HG03442 (cell line): ENCODE data around the gene LPIN2.
"Not testable (repeated sequence)": the region's sequence is repeated elsewhere in the genome, so short reads cannot be mapped to it uniquely, and the experiment has no call there.

Experiments
- ATAC-seq: cut with Tn5 transposase; IDR thresholded peaks from one replicate; pipeline ENCODE4 v1.9.1; 2021; ENCODE audit warnings: mild to moderate bottlenecking, moderate library complexity; ENCODE audit not compliant: unreplicated experiment

Gene LPIN2

DNA sequence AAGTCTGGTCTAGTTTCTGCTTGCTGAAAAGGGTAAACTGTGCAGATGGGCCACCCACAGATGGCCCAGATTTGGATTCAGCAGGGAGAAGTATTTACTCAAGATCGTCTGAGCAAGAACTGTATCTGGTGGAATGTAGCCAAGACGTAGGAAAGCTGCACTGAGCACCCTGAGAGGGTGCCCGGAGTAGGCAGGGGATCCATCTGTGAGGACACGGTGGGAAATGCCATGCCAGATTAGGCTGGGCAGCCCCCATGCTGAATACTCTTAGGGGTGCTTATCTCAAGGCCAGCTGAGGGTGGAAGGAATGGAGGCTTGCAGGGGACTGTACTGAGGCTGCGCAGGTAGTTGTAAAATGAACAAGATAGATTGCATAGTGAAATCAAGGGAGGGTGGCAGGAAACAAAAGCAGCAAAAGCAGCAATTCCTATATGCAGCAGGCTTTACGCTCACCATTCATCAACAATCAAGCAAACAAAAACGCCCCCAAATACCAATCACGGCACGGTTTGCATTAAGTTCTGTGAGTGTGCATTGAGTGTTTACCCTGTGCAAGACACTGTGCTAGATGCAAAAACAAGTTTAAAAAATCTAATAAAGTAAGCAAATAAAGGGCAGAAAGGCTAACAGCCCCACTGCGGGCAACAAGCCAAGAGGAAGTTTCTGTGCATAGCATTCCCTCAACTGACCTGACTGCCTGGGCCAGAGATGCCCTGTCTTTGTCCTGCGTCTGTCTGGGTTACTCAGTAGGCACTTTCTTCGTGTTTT lies 32.2 kb upstream of the LPIN2 start:
- ATAC-seq = no peak

DNA sequence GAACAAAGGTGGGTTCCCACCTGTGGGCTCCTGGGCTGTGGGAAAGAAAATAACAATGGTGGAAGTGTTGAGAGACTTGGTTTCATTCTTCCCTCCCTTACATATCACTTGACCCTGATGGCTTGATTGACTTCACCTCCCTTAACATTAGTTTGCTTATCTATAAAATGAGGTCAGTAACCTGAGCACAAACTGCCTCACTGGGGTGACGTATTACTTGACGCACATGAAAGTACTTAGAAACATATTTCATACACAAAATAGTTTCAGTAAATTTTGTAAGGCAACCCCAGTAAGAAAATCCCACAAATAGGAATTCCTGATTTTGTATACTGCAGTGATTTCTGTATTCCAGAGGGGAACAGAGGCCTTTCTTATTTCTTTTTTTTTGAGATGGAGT lies 29.4 kb upstream of the LPIN2 start:
- ATAC-seq = no peak

DNA sequence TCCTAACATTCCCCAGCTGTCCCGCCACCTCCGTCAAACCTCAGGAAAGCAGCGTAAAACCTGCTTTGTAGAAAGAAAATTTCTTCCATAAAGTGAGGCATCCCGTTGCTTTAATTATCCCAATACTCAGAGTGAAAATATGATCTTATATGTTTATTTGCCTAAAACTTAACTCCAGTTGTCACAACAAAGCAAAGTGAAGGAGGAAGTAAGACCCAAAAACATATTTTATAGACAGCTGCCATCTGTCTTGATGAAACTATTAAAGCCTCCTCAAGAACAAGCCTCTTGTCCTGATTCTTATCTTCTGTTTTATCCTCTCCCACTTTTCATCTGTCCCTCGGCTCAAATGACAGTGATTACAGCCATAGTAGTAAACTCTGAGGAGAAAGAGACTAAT lies 28.9 kb upstream of the LPIN2 start:
- no peak for ATAC-seq

DNA sequence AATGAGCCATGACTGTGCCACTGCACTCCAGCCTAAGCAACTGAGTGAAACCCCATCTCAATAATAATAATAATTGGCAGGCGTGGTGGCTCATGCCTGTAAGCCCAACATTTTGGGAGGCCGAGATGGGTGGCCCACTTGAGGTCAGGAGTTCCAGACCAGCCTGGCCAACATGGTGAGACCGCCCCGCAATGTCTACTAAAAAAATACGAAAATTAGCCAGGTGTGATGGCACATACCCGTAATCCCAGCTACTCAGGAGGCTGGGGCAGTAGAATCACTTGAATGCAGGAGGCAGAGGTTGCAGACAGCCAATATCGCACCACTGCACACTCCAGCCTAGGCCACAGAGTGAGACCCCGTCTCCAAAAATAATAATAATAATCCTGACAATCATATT lies 27.9 kb upstream of the LPIN2 start:
- ATAC-seq = no peak

DNA sequence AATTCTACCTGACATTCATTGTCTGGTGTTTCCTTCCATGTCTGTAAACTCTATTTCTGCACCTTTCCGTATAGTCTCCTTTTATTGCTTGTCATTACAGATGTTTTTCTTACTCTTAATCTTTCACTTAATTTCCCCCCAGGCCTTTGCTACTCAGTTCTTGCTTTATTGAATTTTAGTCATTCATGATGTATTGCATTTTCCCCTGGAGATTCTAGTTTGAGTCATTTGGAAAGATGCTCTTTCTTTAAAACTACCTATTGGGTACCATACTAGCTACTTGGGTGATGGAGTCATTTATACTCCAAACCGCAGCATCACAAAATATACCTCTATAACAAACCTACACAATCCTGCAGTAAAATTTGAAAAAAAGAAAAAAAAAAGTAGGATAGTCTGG lies 27.2 kb upstream of the LPIN2 start:
- ATAC-seq = no peak

DNA sequence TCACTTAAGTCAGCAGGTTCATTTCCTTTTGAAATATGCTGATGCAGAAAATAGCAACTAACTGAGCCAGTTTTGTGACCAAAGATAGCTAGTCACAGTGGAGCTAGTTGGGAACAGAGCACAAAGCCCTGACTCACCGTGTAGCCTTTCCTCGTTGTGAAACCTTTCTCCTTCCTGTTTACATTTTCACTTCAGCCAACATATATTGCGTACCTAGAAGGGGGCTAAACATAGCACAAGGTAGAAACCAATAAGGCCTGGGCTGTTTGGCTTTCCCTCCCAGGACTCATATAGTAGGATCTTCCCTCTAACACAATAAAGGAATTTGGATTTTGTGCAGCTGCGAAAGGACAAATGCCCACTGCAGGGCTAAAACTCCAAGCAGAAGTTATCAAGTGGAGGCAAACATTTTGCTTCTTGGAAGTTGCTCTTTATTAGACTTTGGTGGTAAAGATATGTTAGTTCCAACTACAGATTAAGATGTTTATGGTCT lies 24.5 kb upstream of the LPIN2 start:
- peak; percentile 97 for ATAC-seq

DNA sequence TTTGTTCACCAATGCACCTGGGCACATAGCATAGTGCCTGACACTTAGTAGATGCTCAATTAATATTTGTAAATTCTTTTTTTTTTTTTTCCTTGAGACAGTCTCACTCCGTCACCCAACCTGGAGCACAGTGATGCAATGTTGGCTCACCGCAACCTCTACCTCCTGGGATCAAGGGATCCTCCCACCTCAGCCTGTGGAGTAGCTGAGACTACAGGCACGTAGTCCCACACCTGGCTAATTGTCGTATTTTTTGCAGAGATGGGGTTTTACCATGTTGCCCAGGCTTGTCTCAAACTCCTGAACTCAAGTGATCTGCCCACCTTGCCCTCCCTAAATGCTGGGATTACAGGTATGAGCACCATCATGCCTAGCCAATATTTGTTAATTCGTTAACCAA lies 23.2 kb upstream of the LPIN2 start:
- ATAC-seq = no peak

DNA sequence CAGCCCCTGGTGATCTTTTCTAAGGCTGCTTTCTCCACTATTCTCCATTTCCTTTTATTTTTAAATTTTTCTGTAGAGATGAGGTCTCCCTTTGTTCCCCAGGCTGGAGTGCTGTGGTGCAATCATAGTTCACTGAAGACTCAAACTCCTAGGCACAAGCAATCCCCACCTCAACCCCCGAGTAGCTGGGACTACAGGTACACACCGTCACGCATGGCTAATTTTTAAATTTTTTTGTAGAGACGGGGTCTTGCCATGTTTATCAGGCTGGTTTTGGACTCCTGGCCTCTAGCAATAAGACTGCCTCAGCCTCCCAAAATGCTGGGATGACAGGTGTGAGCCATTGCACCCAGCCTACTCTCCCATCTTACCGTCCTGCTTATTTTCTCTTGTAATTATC lies 22.7 kb upstream of the LPIN2 start:
- no peak for ATAC-seq

DNA sequence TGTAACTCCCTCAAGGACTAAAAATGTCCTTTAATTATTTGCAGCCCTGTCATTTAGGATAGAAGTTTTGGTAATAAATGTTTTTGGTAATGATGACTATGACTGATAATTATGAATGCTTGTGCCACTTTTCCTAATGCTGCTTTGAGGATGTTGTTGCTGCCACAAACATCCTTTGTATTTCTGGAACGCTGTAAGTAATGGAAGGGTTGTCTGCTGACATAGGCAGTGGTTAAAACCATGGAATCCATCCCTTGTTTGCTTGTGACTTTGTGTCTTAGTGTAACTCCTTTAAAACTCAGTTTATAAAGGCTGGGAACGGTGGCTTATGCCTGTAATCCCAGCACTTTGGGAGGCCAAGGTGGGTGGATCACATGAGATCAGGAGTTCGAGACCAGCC lies 19.8 kb upstream of the LPIN2 start:
- ATAC-seq = no peak

DNA sequence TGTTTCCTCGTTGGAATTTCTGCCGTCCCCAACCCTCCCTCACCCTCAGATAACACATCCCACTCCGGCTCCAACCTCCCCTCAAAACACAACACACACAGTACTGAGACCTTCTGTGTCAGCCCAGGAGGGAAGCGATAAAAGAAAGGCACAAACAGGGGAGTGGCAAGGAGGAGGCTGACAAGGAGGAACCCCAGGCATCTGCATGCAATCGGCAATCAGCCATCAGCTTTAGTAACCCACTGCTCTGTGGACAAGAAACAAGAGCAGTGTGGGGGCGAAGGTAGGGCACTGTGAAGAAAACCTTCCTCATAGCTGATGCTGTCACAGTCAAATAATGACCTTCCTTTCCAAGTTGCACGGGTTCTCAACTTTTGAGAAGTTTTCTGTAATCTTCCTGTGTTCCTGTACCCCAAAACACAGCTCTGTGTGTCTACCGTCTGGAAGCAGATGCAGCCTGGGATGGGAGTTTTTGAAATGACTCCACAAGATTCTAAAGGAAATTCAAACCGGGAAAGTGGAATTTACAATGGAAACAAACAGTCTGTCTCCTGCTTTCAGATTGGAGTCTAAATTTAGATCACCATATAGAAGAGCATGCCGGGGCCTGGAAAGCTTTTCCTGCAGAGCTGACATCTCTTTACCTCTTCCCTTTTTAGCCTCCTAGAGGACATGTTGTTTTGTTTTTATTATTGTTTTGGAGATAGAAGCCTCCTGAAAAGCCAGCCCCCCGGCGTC lies 16.4 kb upstream of the LPIN2 start:
- no peak for ATAC-seq

DNA sequence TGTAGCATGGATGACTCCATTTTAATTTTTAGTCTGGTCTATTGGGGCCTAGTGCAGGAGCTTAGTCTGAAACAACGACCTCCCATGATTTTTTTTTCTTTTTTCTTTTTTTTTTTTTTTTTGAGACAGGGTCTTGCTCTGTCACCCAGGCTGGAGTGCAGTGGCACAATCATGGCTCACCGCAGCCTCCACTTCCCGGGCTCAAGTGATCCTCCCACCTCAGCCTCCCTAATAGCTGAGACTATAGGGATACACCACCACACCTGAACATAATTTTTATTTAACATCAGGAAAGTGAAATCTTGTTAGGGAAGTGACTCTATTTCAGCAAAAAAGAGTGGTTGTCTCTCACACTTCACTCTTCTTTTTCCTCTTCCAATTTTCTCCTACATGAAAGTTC lies 15.2 kb upstream of the LPIN2 start:
- ATAC-seq = not testable (repeated sequence)

DNA sequence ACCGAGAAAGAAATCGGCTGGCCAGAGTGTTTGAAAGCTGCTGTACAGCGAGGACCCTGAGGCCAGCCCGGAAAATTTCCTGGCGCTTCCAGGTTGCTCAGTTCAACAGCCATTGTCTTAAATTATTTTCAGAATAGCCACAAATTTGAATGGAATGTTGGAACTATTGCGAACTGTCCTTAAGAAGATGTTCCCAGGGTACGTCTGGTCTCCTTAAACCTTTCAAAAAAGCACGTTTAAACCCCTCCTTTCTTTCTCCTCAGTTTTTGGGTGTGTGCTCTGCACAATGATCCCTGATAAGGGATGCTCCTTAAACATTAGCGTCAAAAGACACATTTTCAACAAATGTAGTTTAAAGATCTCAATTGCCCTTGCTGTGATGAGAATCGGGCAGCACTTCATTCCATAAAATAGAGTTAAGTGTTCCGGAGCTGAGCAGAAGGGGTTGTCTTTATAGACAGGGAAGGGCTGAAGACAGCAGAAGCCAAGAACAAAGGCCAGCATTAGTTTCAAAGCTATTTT lies 14.5 kb upstream of the LPIN2 start:
- no peak for ATAC-seq

DNA sequence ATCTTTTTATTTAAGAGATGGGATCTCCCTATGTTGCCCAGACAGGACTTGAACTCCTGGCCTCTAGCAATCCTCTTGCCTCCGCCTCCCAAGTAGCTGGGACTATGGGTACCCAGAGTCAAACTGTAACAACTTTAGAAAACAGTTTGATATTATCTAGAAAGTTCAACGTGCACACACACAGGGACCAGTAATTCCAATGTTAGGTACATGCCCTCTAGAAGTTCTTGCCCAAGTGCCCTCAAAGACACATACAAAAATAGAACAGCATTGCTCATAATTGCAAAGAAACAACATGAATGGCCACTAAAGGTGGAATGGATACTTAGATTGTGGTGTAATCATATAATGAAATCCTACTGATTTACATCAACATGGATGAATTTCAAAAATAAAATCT lies 12.6 kb upstream of the LPIN2 start:
- no peak for ATAC-seq

DNA sequence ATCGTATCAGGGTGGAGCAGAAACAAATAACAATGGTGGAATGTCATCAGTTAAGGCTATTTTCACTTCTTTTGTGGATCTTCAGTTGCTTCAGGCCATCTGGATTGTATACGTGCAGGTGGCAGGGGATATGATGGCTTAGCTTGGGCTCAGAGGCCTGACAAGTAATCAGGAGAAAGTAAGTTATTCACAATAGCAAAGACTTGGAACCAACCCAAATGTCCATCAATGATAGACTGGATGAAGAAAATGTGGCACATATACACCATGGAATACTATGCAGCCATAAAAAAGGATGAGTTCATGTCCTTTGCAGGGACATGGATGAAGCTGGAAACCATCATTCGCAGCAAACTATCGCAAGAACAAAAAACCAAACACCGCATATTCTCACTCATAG lies 10.7 kb upstream of the LPIN2 start:
- ATAC-seq = not testable (repeated sequence)

DNA sequence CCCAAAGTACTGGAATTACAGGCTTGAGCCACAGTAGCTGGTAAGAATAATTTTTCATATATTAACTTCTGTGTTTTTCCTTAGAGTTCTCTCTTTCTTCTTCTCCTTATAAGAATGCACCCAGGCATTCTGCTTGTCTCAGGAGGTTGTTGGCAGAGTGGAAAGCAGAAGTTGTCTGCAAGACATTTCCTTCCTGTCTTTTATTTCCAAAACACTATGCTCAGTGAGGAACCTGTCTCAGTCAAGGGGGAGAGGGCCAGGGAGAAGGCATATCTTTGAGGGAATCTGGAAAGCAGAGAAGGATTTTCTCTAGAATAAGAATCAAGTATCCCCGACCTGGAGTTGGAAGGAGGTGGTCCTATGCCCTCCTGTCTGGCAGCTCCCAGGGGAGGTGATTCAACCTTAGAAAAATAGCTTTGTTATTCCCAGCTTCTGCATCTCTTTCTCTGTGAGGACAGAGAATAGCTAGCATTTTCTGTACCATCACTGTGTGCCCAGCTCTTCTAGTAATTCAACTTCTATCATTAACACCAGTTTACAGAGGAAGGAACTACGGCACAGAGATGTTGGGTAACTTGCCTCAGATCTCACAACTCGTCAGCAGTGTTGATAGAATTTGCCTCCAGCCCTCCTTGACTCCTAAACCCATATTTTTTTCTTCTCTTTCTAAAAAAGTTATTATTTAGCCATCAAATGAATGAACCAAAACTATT lies 3.8 kb upstream of the LPIN2 start:
- ATAC-seq = no peak

DNA sequence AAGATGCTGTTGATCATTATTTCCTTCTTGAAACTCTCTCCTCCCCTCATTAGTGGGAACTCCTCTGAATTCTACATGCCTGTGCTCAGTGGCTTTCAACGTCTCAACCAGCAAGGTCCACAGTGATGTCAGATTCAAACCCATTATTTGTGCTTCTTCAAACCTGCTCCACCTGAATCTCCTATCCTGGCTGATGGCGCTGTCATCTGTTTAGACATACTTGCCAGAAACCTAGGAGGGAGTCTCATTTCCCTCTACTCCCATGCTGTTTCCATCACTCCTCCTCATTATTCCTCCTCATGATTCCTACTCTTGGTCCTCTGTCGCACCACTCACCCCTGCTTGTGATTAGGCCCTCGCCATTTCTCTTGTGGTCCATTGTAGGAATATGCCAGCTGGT lies 2.9 kb upstream of the LPIN2 start:
- ATAC-seq = no peak

DNA sequence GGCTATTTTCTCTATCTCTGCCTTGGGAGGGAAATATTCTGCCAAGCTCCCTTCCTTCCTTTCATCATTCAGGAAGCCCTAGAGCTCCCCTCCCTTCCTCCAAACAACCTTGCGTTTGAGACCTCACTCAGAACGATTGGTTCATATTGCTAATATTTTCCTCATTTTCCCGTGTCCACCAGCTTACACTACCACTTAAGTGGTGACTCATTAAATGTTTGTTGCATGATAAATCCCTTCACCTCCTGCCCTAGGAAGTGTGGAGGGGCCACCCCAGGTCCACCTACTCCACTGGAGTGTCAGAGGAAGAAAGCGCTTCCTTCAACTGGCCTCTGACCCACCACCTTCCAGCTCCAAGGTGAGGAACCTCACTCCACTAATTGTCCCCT lies 2.3 kb upstream of the LPIN2 start:
- no peak for ATAC-seq

DNA sequence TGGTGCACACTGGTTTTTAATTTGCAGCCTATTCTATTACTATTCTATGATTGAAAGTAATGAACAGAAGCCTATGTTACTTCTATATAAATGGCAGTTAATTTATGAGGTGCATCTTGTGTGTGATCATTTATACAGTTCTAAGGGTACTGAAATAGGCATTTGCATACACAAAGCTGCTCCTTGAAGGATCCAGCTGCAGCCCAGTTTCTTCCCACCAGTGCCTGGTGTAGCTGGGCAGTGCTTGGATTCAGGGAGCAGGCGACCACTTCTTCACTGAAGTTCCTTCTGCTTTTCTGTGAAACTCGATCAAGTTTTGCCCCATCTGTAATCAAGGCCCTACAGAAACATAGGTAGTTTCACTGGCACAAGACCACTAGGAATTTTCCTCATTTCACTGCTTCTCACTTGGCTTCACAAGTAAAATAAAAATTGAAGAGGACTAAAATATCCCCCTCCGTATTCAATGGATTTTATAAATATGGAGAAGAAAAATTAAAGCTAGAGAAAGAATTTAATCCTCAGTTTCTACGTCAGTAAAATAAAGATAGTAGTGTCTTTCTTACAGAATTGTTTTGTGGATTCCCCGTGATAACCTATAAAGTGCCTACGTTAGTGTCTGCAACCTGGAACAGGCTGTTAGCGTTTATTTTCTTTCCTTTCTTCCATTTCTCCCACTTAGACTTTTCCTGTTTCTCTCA lies 1.7 kb upstream of the LPIN2 start:
- ATAC-seq = no peak

DNA sequence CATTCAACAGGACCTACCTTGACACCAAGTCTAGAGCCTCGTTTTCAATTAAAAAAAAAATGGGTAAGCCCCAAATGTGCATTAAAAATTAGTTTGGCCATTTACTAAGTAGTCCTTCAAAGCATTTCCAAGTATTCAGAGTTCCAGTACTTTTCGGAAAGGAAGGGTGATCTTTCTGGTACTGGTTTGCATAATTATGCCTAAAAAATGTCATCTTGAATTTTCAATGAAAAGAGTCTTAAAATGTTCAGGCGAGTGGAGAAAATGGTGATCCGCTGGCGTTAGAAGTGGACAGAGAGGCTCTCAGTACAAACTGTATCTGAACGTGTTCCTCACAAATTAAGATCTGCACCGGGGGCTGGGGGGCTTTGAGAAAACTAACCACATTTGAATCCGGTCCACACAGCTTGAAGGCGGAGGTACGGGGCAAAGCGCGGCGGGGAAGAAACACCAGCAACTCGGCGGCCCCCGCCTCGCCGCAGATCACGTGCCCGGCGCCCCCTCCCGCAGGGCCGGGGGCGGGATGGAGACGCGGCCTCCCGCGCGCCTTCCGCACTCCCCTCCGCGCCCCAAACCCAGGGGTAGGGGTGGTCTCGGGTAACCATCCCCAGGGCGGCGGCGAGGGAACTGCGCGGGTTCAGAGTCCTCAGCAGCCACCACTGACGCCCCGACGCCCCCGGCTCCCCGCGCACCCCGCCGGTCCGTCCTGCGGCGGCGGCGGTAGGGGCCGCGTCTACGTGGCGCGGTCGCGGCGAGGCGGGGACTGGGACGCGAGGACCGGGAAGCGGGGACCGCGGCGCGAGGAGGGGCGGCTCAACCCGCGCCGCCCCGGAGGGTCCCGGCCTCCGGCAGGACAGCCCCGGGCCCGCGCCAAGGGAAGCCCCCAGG lies 564 bp downstream of the LPIN2 start:
- ATAC-seq = peak; percentile 27

DNA sequence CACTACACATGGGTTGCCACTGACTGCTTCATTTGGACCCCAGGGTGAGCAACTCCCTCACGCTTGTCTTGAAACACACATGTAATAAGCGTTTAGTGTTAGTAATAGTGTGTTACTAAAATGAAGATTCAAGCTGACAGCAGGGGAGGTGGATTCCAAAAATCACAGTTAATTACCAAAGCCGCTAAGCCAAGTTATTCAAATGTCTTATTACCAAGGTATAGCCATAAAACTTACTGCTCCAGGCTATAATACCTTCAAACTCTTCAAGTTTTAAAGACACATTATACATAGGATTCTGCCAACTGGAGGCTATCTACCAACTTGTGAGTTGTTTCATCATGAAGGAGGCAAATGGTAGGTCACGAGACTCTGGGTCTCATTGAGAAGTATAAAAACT lies 2.9 kb downstream of the LPIN2 start:
- ATAC-seq = no peak
